PC-9 (cell line): ENCODE data around the gene NKX2-1. TPM values are rescaled to one million over a fixed set of nuclear protein-coding genes. Genes with fewer than 3 reads are reported as not detected.

ENCODE experiments used
- BruUV-seq: library from RNA; stranded (reverse); fragments of 400-500 nt; replicated peaks from 2 replicates; lab custom pipeline; 2021; lab: Mats Ljungman, UMichigan
- CTCF ChIA-PET: fragments of 300-600 bp; sonication (Branson Sonifier 250); formaldehyde crosslinking; loops from one replicate; lab custom pipeline; 2022; ENCODE audit warnings: antibody characterized with exemption; lab: Charles Lee
- POLR2A ChIA-PET: fragments of 300-600 bp; sonication (Branson Sonifier 250); formaldehyde crosslinking; loops from one replicate; lab custom pipeline; 2022; ENCODE audit warnings: antibody characterized with exemption; ENCODE audit not compliant: unreplicated experiment; lab: Charles Lee
- DNase-seq, 2 experiments: peaks; one replicate each; pipeline versions ENCODE4 v3.0.0 to v3.0.0-alpha.2; 2015 to 2022; ENCODE audit warnings: mixed read lengths in 1 of 2
- H2AFZ ChIP-seq: fragments of 200-600 bp; sonication (generic); 2 replicates; pipeline ENCODE4 v1.8.1; 2017; ENCODE audit warnings: antibody characterized with exemption
- H3F3A ChIP-seq: fragments of 200-600 bp; sonication (generic); 2 replicates; pipeline ENCODE4 v1.8.1; 2017; ENCODE audit warnings: antibody characterized with exemption, mild to moderate bottlenecking, low read depth; ENCODE audit not compliant: insufficient read depth
- H3K27ac ChIP-seq: fragments of 200-600 bp; sonication (generic); 2 replicates; pipeline ENCODE4 v1.6.1; 2016; ENCODE audit warnings: mixed run types
- H3K27me3 ChIP-seq: fragments of 200-600 bp; sonication (generic); 2 replicates; pipeline ENCODE4 v1.6.1; 2016; ENCODE audit warnings: low read depth, mixed run types; ENCODE audit not compliant: insufficient read depth
- H3K36me3 ChIP-seq: fragments of 200-600 bp; sonication (generic); 2 replicates; pipeline ENCODE4 v1.6.1; 2016; ENCODE audit warnings: low read depth, mixed run types
- H3K4me1 ChIP-seq: fragments of 200-600 bp; sonication (generic); replicated peaks from 2 replicates; pipeline ENCODE4 v1.6.1; 2016; ENCODE audit warnings: mixed run types; ENCODE audit not compliant: insufficient read depth
- H3K4me2 ChIP-seq: fragments of 200-600 bp; sonication (generic); 2 replicates; pipeline ENCODE4 v1.6.1; 2017; ENCODE audit warnings: mixed run types
- H3K4me3 ChIP-seq: fragments of 200-600 bp; sonication (generic); 2 replicates; pipeline ENCODE4 v1.6.1; 2016; ENCODE audit warnings: mixed run types
- H3K79me2 ChIP-seq: fragments of 200-600 bp; sonication (generic); 2 replicates; pipeline ENCODE4 v1.6.1; 2017; ENCODE audit warnings: low read depth, mixed run types
- H3K9me2 ChIP-seq: fragments of 200-600 bp; sonication (generic); 2 replicates; pipeline ENCODE4 v1.8.1; 2017; ENCODE audit warnings: mild to moderate bottlenecking; ENCODE audit not compliant: insufficient read depth
- H3K9me3 ChIP-seq: fragments of 200-600 bp; sonication (generic); 2 replicates; pipeline ENCODE4 v1.8.1; 2016; ENCODE audit warnings: low read depth; ENCODE audit not compliant: insufficient read depth
- H4K20me1 ChIP-seq: fragments of 200-600 bp; sonication (generic); 2 replicates; pipeline ENCODE4 v1.8.1; 2017; ENCODE audit not compliant: insufficient read depth
- CTCF ChIP-seq: fragments of 200-600 bp; sonication (generic); conservative IDR thresholded peaks from 2 replicates; pipeline ENCODE4 v1.6.1; 2017; ENCODE audit warnings: mixed run types, antibody characterized with exemption, mild to moderate bottlenecking, moderate library complexity
- EZH2 ChIP-seq: fragments of 200-600 bp; sonication (generic); IDR thresholded peaks from 2 replicates; pipeline ENCODE4 v1.8.0; 2017; ENCODE audit warnings: antibody characterized with exemption, low read depth
- intact Hi-C: fragments of 100-400 bp; cut with micrococcal nuclease; formaldehyde crosslinking; loops from one replicate; pipeline ENCODE4 v1.10.0; 2022; ENCODE audit not compliant: unreplicated experiment
- total RNA-seq: library from RNA; stranded (reverse); gene quantifications from 2 replicates; pipeline ENCODE4 v1.2.3, GENCODE V29; 2021

NKX2-1 gene
- total RNA-seq, 1 experiment from 2014 or later = not detected

- Histone ChIP-seq H3F3A (no peaks in the 10 kb centered on the region), H3K36me3 (no peaks in the 10 kb centered on the region), H3K9me3 (no peaks in the 10 kb centered on the region), H4K20me1 (no peaks in the 10 kb centered on the region), H2AFZ (no peak overlapping the region), H3K9me2 (no peaks in the 10 kb centered on the region), H3K4me3 (no peak overlapping the region), H3K4me2 (no peak overlapping the region), H3K79me2 (no peaks in the 10 kb centered on the region), H3K27ac (no peak overlapping the region), H3K4me1 (no peaks in the 10 kb centered on the region), H3K27me3 (peaks cover 3% of the 10 kb centered on the region; the same call in 1 of the 2 replicates)
- intact Hi-C loops = loop anchor here (10.0 kb wide), 1 partner anchor 148 kb away; no protein-coding TSS in a partner anchor
- no peak for TF ChIP-seq CTCF
- TF ChIP-seq EZH2 = no peak
- ChIA-PET POLR2A (no interaction called here), CTCF (no interaction called here)
- BruUV-seq = no TSS peak
- DNase-seq = no peak
Observed at GRCh38 chr14:36522347-36522971, 2.4 kb upstream of the NKX2-1 start.

GRCh38 chr14:36521598-36522345 is 1.7 kb upstream of the NKX2-1 start:
- Histone ChIP-seq H3K9me2 (no peaks in the 10 kb centered on the region), H3K79me2 (no peaks in the 10 kb centered on the region), H4K20me1 (no peaks in the 10 kb centered on the region), H3K9me3 (no peaks in the 10 kb centered on the region), H3K27ac (no peak overlapping the region), H3K4me1 (no peaks in the 10 kb centered on the region), H3K4me3 (no peak overlapping the region), H3K4me2 (no peak overlapping the region), H3K27me3 (peaks cover 3% of the 10 kb centered on the region; the same call in 1 of the 2 replicates), H3F3A (no peaks in the 10 kb centered on the region), H2AFZ (no peak overlapping the region), H3K36me3 (no peaks in the 10 kb centered on the region)
- ChIA-PET CTCF (no interaction called here), POLR2A (no interaction called here)
- TF ChIP-seq CTCF = no peak
- no TSS peak for BruUV-seq
- intact Hi-C loops = loop anchor here (10.0 kb wide), 1 partner anchor 147 kb away; no protein-coding TSS in a partner anchor
- DNase-seq = no peak

GRCh38 chr14:36520601-36521525 is 831 bp upstream of the NKX2-1 start:
- POLR2A ChIA-PET = interaction anchor here (0.6 kb wide), 1 partner anchor 542 kb away, joined by 3 read pairs; no protein-coding TSS in a partner anchor
- H2AFZ ChIP-seq = peak overlapping the region; percentile 72; the same call in 1 of the 2 replicates
- H3K4me1 ChIP-seq = no peaks in the 10 kb centered on the region
- H3K9me2 ChIP-seq = no peaks in the 10 kb centered on the region
- peaks cover 1% of the 10 kb centered on the region; the same call in 1 of the 2 replicates for H3K27me3 ChIP-seq
- TF ChIP-seq EZH2 = no peak
- TF ChIP-seq CTCF = no peak
- CTCF ChIA-PET = interaction anchor here (1.0 kb wide), 1 partner anchor 84 kb away, joined by 3 read pairs; no protein-coding TSS in a partner anchor
- H3K27ac ChIP-seq = no peak overlapping the region
- intact Hi-C loops = loop anchor here (10.0 kb wide), 1 partner anchor 146 kb away; no protein-coding TSS in a partner anchor
- BruUV-seq = no TSS peak
- H3K36me3 ChIP-seq = no peaks in the 10 kb centered on the region
- H3K4me3 ChIP-seq = peak overlapping the region; percentile 40; the same call in 1 of the 2 replicates
- H3F3A ChIP-seq = no peaks in the 10 kb centered on the region
- no peaks in the 10 kb centered on the region for H3K79me2 ChIP-seq
- no peaks in the 10 kb centered on the region for H3K9me3 ChIP-seq
- H4K20me1 ChIP-seq = no peaks in the 10 kb centered on the region
- DNase-seq = peak in 1 of 2 experiments; percentile 52
- H3K4me2 ChIP-seq = peak overlapping the region; percentile 91
